HCT116 (cell line): ENCODE results near the gene ACSM6. TPM values are rescaled to one million over a fixed set of nuclear protein-coding genes. Genes with fewer than 3 reads are reported as not detected.

Experiments used
- ATAC-seq: fragments of 200-7000 bp; cut with Tn5 transposase; 2 replicates; pipeline ENCODE4 v1.9.1; 2020; ENCODE audit warnings: mild to moderate bottlenecking, moderate library complexity
- BruUV-seq: library from RNA; stranded (reverse); fragments of 400-500 nt; replicated peaks from 2 replicates; lab custom pipeline; 2021; lab: Mats Ljungman, UMichigan
- CTCF ChIA-PET: fragments of 300-600 bp; sonication (Branson Sonifier 250); formaldehyde crosslinking; loops from one replicate; lab custom pipeline; 2021; ENCODE audit warnings: antibody characterized with exemption; lab: Charles Lee
- POLR2A ChIA-PET: fragments of 300-600, 350-600 bp; sonication (Branson Sonifier 250); formaldehyde crosslinking; loops from one replicate; lab custom pipeline; 2021; ENCODE audit warnings: antibody characterized with exemption; lab: Charles Lee
- RAD21 ChIA-PET, 2 experiments: fragments of 300-600 bp; sonication (Branson Sonifier 250); formaldehyde crosslinking; loops; one replicate each; lab custom pipeline; 2023; ENCODE audit warnings: low total read pairs in 2 of 2; ENCODE audit not compliant: uncharacterized antibody in 2 of 2, unreplicated experiment in 2 of 2, low non-redundant PET in 1 of 2; lab: Charles Lee
- DNase-seq: peaks from one replicate; pipeline ENCODE4 v3.0.0-alpha.2; 2010; ENCODE audit warnings: low read depth, low spot score
- H2AFZ ChIP-seq: fragments of 200-600 bp; shearing (Covaris generic), sonication (generic); 2 replicates; pipeline ENCODE4 v1.6.1; 2017; ENCODE audit warnings: low read depth, mixed run types, mixed read lengths, antibody characterized with exemption, low read length; ENCODE audit not compliant: poor library complexity, severe bottlenecking
- H3K27ac ChIP-seq: 2 replicates; pipeline ENCODE4 v1.5.1; 2012; ENCODE audit warnings: low read depth, low read length
- H3K27me3 ChIP-seq: fragments of 200-600 bp; sonication (generic); 2 replicates; pipeline ENCODE4 v1.6.1; 2016; ENCODE audit warnings: mixed run types, low read length, mixed read lengths; ENCODE audit not compliant: insufficient read depth
- H3K36me3 ChIP-seq, 2 experiments: fragments of 200-500 bp in 1 of 2; fragments of 200-600 bp in 1 of 2; sonication (Bioruptor generic) in 1 of 2; sonication (generic) in 1 of 2; 2 replicates each; pipeline versions ENCODE4 v1.5.1 to v1.6.1; 2014 to 2016; ENCODE audit warnings: low read length in 2 of 2, inconsistent platforms in 1 of 2, mixed read lengths in 1 of 2, mixed run types in 1 of 2; ENCODE audit not compliant: insufficient read depth in 2 of 2, control insufficient read depth in 1 of 2
- H3K4me1 ChIP-seq, 2 experiments: fragments of 200-600 bp in 1 of 2; sonication (generic) in 1 of 2; 2 replicates each; pipeline versions ENCODE4 v1.5.1 to v1.6.1; 2012 to 2017; ENCODE audit warnings: low read length in 2 of 2, inconsistent platforms in 1 of 2, mild to moderate bottlenecking in 1 of 2, mixed read lengths in 1 of 2, mixed run types in 1 of 2, moderate library complexity in 1 of 2; ENCODE audit not compliant: insufficient read depth in 2 of 2, control insufficient read depth in 1 of 2
- H3K4me2 ChIP-seq: fragments of 200-600 bp; sonication (generic); 2 replicates; pipeline ENCODE4 v1.6.1; 2017; ENCODE audit warnings: mixed run types, low read length, mixed read lengths
- H3K4me3 ChIP-seq, 2 experiments: fragments of 200-600 bp in 1 of 2; sonication (generic) in 1 of 2; replicated peaks in 1 of 2; 2 replicates each; pipeline ENCODE4 v1.5.1; 2011 to 2016; ENCODE audit warnings: low read length in 2 of 2, control low read depth in 1 of 2, low read depth in 1 of 2, mild to moderate bottlenecking in 1 of 2, mixed read lengths in 1 of 2, mixed run types in 1 of 2
- H3K79me2 ChIP-seq: fragments of 200-600 bp; sonication (generic); 2 replicates; pipeline ENCODE4 v1.6.1; 2017; ENCODE audit warnings: mild to moderate bottlenecking, mixed run types, low read length, moderate library complexity, mixed read lengths; ENCODE audit not compliant: insufficient read depth
- H3K9ac ChIP-seq: fragments of 200-600 bp; sonication (generic); 2 replicates; pipeline ENCODE4 v1.6.1; 2016; ENCODE audit warnings: low read length, mixed read lengths
- H3K9me2 ChIP-seq: fragments of 200-600 bp; sonication (generic), shearing (Covaris generic); 2 replicates; pipeline ENCODE4 v1.6.1; 2017; ENCODE audit warnings: mixed run types, mild to moderate bottlenecking, moderate library complexity; ENCODE audit not compliant: insufficient read depth
- H3K9me3 ChIP-seq, 2 experiments: fragments of 200-500 bp in 1 of 2; fragments of 200-600 bp in 1 of 2; sonication (Bioruptor generic) in 1 of 2; sonication (generic) in 1 of 2; 2 replicates each; pipeline ENCODE4 v1.6.1; 2014 to 2017; ENCODE audit warnings: low read length in 2 of 2, mixed read lengths in 2 of 2, inconsistent platforms in 1 of 2, low read depth in 1 of 2, mild to moderate bottlenecking in 1 of 2, mixed run types in 1 of 2, moderate library complexity in 1 of 2; ENCODE audit not compliant: control insufficient read depth in 1 of 2, insufficient read depth in 1 of 2
- H4K20me1 ChIP-seq: fragments of 200-600 bp; sonication (generic), shearing (Covaris generic); 2 replicates; pipeline ENCODE4 v1.6.1; 2017; ENCODE audit warnings: mixed run types, mild to moderate bottlenecking, moderate library complexity; ENCODE audit not compliant: insufficient read depth
- CBX3 ChIP-seq: IDR thresholded peaks from 2 replicates; pipeline ENCODE4 v1.6.1; 2012; ENCODE audit warnings: low read depth
- EGR1 ChIP-seq: IDR thresholded peaks from 2 replicates; pipeline ENCODE4 v1.6.1; 2012; ENCODE audit warnings: low read depth
- EZH2phosphoT487 ChIP-seq: fragments of 200-600 bp; IDR thresholded peaks from 2 replicates; pipeline ENCODE4 v1.6.1; 2018; ENCODE audit warnings: antibody characterized with exemption, borderline replicate concordance
- FOSL1 ChIP-seq: IDR thresholded peaks from 2 replicates; pipeline ENCODE4 v1.6.1; 2012; ENCODE audit warnings: low read depth
- MAX ChIP-seq: IDR thresholded peaks from 2 replicates; pipeline ENCODE4 v1.6.1; 2012
- POLR2A ChIP-seq: IDR thresholded peaks from 2 replicates; pipeline ENCODE4 v1.7.0; 2011; ENCODE audit warnings: borderline replicate concordance; ENCODE audit not compliant: insufficient read depth, insufficient read length; ENCODE audit errors: extremely low read depth
- RAD21 ChIP-seq: IDR thresholded peaks from 2 replicates; pipeline ENCODE4 v1.6.1; 2012; ENCODE audit warnings: low read depth, mild to moderate bottlenecking
- SRF ChIP-seq: IDR thresholded peaks from 2 replicates; pipeline ENCODE4 v1.6.1; 2012; ENCODE audit warnings: low read depth
- ZBTB33 ChIP-seq: IDR thresholded peaks from 2 replicates; pipeline ENCODE4 v1.6.1; 2011; ENCODE audit warnings: mild to moderate bottlenecking, low read length, moderate library complexity; ENCODE audit not compliant: insufficient replicate concordance; ENCODE audit errors: extremely low read depth
- intact Hi-C: fragments of 100-400 bp; cut with micrococcal nuclease; formaldehyde crosslinking; loops from 2 replicates; pipeline ENCODE4 v1.10.0; 2022
- total RNA-seq: library from RNA; stranded (reverse); gene quantifications from one replicate; pipeline ENCODE4 v1.2.1, GENCODE V29; 2021; ENCODE audit not compliant: unreplicated experiment
- TF ChIP-seq, protein P1 (sequence below), 3 experiments: fragments of 200-600 bp in 1 of 3; sonication (generic) in 1 of 3; IDR thresholded peaks in 2 of 3; conservative IDR thresholded peaks in 1 of 3; 2 replicates each; pipeline ENCODE4 v1.5.1; 2012 to 2017; ENCODE audit warnings: low read depth in 2 of 3, low read length in 2 of 3, antibody characterized with exemption in 1 of 3, borderline replicate concordance in 1 of 3, control low read depth in 1 of 3, mild to moderate bottlenecking in 1 of 3, mixed read lengths in 1 of 3, mixed run types in 1 of 3, moderate library complexity in 1 of 3; ENCODE audit not compliant: insufficient read depth in 1 of 3

ACSM6 gene
- total RNA-seq, 1 experiment from 2014 or later: not detected

DNA sequence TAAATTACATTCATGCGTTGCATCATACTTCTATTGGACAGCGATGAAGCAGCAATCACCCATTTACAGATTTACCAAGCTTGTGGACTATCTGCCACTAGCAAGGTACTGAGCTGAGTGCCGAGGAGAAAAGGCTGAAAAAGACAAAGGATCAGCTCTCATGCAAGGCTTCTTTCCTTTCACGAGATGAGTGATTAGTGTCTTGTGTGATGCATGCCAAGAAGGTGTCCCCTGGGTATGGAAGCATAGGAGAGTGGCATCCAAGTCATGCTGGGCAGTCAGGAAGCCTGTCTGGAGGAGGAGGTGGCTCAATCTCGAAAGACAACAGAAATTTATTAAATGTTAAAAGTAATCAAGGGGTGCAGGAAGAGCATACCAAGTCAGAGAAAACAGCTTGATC is 40.9 kb downstream of the ACSM6 start:
- peak overlapping the region; percentile 74 for H3K4me2 ChIP-seq
- no peaks in the 10 kb centered on the region for H4K20me1 ChIP-seq
- intact Hi-C loops: no loop called here
- no peak overlapping the region for H2AFZ ChIP-seq
- H3K27me3 ChIP-seq: no peaks in the 10 kb centered on the region
- no peaks in the 10 kb centered on the region for H3K9me2 ChIP-seq
- CTCF ChIA-PET: interaction anchor here (1.7 to 2.0 kb wide), 2 partner anchors 8 to 33 kb away, joined by 6 to 9 read pairs; no protein-coding TSS in a partner anchor
- H3K4me1 ChIP-seq: peaks cover 37 to 49% of the 10 kb centered on the region in 2 experiments
- TF ChIP-seq ZBTB33 (no peak), SRF (no peak), RAD21 (no peak), EZH2phosphoT487 (no peak), POLR2A (no peak), FOSL1 (no peak), CBX3 (no peak), EGR1 (no peak), MAX (no peak)
- TF ChIP-seq, protein P1, sequence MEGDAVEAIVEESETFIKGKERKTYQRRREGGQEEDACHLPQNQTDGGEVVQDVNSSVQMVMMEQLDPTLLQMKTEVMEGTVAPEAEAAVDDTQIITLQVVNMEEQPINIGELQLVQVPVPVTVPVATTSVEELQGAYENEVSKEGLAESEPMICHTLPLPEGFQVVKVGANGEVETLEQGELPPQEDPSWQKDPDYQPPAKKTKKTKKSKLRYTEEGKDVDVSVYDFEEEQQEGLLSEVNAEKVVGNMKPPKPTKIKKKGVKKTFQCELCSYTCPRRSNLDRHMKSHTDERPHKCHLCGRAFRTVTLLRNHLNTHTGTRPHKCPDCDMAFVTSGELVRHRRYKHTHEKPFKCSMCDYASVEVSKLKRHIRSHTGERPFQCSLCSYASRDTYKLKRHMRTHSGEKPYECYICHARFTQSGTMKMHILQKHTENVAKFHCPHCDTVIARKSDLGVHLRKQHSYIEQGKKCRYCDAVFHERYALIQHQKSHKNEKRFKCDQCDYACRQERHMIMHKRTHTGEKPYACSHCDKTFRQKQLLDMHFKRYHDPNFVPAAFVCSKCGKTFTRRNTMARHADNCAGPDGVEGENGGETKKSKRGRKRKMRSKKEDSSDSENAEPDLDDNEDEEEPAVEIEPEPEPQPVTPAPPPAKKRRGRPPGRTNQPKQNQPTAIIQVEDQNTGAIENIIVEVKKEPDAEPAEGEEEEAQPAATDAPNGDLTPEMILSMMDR (IDR thresholded peaks at IDR 0.05 in 2 of 3, conservative IDR thresholded peaks at IDR 0.05 in 1 of 3; ENCODE audit: borderline replicate concordance in 1 of 3, insufficient read depth in 1 of 3, low read depth in 2 of 3, low read length in 2 of 3): no peak
- TF ChIP-seq, all 23 proteins: peak for 0
- DNase-seq (no peak), ATAC-seq (no peak)
- RAD21 ChIA-PET: interaction anchor here in 1 of 2 experiments (0.6 kb wide), 1 partner anchor 28 kb away, joined by 3 read pairs; no protein-coding TSS in a partner anchor
- peaks cover 0 to 4% of the 10 kb centered on the region in 2 experiments; a peak in 1 of 4 replicates for H3K36me3 ChIP-seq
- H3K9ac ChIP-seq: peak overlapping the region; percentile 45; the same call in 1 of the 2 replicates
- H3K9me3 ChIP-seq: no peaks in the 10 kb centered on the region
- H3K4me3 ChIP-seq: no peak overlapping the region
- BruUV-seq: no TSS peak
- H3K27ac ChIP-seq: peak overlapping the region; percentile 68; the same call in 1 of the 2 replicates
- H3K79me2 ChIP-seq: no peaks in the 10 kb centered on the region
- POLR2A ChIA-PET: interaction anchor here (0.6 kb wide), 1 partner anchor 1759 kb away, joined by 5 read pairs; no protein-coding TSS in a partner anchor
